Inflammatory macrophage treated with lipopolysaccharide for 4 hours (primary cell): ENCODE data around the gene SCARB1.

Source experiments
- DNase-seq: peaks from one replicate; pipeline ENCODE4 v3.0.0-alpha.2; 2020

Gene SCARB1

DNA sequence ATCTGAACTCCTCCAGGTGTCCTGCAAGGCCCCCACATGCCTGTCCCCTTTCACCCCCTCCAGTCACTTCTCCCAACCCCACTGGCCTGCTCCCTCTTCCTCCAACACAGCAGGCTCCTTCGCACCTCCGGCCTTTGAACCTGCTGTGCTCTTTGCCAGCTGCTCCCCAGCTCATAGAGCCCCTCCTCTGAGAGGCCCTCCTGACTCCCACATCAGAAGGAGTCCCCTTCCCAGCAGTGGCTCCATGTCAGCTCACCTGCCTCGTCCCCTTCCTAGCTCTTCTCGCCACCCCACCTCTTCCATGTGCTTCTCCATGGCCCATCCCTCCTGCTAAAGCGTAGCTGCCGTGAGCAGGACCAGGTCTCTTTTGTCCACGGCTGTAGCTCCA is 22.1 kb downstream of the SCARB1 start:
- no peak for DNase-seq

DNA sequence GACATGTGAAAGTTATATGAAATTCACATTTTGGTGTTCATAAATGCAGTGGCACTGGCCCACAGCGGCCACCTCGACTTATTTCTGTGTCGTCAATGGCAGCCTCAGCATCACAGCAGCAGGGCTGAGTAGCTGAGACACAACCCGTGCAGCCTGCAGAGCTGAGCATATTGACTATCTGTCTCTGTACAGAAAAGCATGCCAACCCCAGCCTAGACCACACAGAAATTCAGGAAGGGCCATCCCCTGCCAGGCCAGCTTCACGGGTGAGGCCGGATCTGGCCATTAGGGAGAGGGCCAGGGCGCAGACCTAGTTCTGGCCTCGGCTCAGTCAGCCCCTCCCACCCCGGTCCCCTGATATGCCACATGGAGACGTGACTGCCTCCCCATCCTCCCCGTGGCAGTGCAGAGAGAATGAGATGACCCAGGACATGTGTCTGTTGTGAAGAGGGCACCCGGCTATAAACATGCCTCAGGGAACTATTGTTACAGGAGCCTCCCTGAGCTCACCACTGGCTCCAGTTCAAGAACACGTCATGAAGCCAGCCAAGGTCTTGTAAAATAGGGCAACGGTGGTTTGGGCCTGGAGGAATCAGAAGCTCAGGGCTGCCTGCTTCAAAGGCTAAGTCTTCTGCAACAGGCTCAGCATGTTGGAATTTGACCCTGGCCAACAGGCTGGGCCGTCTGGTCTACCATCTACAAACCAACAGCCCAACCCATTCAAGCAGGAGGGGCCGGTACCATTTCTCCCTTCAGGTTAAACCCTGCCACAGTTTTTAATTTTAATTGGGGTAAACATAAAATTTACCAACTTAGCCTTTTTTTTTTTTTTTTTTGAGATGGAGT is 25.5 kb downstream of the SCARB1 start:
- no peak for DNase-seq

DNA sequence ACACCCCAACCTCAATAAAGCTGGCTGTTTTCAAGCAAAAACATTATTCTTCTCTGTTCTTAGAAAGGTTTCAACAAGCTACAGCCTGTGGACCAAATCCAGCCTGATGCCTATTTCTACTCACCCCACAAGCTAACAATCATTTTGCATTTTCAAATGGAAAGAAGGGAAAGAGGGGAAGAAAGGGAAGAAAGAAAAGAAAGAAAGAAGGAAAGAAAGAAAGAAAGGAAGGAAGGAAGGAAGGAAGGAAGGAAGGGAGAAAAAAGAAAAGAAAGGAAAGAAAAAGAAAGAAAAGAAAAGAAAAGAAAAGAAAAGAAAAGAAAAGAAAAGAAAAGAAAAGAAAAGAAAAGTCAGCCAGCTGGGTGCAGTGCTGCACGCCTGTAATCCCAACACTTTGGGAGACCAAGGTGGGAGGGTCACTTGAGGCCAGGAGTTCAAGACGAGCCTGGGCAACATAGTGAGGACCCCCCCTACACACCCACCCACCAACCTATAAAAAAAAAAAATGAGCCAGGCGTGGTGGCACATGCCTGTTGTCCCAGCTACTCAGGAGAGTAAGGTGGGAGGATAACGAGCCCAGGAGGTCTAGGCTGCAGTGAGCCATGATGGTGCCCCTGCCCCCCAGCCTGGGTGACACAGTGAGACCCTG is 26.3 kb downstream of the SCARB1 start:
- no peak for DNase-seq

DNA sequence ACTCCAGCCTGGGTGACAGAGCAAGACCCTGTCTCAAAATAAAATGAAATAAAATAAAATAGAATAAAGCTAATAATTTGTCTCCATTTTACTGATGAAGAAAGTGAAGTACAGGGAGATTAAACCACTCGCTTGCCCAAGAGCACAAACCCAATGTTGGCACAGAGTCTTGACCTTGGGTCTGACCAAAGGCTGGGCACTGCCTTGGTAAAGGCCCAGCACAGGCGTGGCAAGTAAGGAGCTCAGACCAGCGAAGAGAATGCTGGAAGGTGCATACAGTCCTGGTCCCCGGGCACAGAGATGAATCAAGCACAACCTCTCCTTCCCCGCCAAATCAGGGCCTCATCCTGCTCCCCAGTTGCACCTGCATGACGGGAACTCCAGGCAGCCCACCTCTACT is 26.9 kb downstream of the SCARB1 start:
- no peak for DNase-seq

DNA sequence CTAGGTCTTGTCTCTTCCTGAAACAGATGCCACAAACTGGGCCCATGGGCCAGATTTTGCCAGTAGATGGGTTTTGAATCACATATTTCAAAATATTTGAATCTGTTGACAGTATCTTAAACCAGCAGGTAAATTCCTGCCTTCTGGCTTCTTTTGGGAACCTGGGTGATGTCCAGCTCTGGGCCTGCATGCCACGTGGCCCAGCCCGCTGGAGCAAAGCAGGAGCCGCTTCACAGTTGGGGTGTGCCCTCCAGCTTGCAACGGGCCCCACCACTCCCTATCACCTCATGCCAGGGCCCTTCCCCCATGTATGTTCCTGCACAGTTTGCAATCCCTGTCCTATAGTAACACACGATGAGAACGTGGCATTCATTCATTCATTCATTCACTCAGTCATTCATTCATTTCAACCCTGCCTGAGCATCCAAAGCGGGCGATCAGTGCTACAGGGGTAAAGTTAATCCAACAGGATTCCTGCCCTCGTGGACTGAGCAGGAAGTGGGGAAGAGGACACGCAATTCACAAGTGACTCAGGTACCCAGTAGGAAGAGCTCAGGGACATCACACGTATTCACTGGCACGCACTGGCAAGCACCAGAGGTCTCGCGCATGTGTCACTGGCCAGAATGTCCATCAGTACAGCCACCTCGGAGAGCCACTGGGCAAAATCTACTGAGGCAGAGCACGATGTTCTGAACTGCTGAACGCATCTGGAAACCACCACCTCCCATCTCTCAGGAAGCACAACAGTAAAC is 27.8 kb downstream of the SCARB1 start:
- DNase-seq, result no peak

DNA sequence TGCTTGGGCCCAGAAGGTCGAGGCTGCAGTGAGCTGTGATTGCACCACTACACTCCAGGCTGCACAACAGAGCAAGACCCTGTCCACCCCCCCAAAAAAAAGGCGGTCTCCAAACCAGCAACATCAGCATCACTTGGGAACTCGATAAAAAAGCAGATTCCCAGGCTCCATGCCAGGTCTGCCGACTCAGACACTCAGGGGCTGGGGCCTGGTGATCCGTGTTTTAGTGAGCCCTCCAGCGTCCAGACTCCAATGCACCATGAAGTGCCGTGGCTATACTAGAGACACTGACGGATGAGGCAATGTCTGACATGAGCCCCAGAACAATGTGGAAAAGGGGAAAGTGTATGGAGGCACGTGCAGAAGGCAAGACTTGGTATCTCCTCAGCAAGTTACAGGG is 28.8 kb downstream of the SCARB1 start:
- no peak for DNase-seq

DNA sequence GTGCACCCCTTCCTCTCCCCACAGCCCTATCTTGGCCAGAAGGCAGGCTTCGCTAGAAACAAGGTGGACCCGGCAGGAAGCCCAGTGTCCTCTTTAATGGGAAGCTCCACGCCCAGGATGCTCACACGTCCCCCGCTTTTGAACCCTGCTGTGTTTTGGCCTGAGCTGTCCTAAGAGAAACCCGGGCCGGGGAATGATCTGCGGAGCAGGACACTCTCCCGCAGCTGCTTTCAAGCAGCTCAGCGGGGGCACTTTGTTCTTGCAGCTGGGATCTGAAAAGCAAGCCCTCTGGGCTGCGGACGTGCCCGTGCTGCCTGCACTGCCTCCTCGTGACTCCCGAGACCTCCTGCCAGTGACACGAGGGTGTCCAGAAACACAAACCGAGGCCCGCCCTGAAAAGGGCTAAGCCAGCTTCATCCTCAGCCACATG is 30.0 kb downstream of the SCARB1 start:
- DNase-seq, result no peak

DNA sequence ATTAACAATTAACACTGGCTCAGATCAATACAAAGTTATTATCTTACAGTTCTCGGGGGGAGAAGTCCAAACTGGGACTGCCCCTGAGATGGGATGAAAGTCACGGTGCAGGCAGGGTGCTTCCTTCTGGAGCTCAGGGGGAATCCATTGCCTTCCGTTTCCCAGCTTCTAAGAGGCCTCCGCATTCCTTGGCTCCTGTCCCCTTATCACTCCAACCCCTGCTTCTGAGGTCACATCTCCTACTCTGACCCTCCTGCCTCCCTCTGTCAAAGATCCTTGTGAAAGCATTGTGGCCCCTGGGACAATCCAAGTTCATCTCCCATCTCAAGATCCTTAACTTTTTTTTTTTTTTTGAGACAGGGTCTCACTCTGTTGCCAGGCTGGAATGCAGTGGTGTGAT is 30.8 kb downstream of the SCARB1 start:
- no peak for DNase-seq

DNA sequence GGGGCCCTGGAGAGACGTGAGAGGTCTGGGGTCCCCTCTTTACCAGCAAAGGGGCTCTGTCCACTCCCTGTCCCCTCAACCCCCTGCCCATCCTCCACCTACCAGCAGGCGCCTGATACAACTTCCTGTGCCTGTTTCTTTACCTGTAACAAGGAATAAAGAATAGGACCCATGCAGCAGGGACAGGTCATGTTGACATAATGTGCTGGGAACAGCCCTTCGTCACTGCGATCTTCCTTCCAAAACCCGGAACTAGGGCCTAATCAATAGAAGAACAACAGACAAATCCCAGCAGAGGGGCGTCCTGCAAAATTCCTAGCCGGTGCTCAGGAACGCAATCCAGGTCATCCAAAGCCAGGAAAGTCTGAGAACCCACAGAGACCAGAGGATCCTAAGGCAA is 32.1 kb downstream of the SCARB1 start:
- DNase-seq, result no peak

DNA sequence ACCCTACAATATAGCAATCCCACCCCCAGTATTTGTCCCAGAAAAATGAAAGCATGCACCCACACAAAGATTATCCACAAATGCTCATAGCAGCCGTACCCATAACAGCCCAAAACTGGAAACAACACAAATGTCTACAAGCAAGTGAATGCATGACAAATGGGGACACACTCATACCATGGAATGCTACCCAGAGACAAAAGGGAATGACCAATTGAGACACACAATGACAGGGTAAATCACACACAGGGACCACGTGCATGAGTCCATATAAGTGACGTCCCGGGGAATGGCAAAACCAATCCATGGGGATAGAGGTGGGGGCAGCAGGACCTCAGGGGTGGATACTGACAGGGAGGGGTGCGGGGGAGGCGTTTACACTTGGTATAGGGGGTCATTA is 33.4 kb downstream of the SCARB1 start:
- no peak for DNase-seq

DNA sequence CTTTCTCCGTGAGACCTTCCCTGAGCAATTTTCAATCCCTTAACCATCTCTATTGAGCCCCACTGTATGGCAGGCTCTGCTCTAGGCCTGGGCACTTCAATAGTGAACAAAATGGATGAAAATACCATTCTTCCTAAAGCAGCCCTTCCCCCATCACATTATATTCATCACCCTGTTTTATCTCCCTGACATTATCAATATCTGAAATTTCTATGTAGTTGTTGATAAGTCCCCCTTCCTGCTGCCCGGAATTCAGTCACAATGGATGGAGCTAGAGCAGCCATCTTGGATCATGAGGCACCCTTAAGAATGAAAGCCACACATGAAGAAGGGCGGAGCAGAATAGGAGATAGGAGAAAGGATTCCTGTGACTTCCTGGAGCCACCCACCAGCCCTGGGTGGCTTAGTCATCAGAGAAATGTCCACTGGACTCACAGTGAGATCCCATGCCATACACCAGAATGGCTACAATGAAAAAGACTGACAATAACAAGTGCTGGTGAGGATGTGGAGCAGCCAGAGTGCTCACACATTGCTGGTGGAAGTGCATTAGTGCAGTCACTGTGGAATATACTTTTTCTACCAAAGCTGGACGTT is 33.9 kb downstream of the SCARB1 start:
- DNase-seq, result peak; percentile 35

DNA sequence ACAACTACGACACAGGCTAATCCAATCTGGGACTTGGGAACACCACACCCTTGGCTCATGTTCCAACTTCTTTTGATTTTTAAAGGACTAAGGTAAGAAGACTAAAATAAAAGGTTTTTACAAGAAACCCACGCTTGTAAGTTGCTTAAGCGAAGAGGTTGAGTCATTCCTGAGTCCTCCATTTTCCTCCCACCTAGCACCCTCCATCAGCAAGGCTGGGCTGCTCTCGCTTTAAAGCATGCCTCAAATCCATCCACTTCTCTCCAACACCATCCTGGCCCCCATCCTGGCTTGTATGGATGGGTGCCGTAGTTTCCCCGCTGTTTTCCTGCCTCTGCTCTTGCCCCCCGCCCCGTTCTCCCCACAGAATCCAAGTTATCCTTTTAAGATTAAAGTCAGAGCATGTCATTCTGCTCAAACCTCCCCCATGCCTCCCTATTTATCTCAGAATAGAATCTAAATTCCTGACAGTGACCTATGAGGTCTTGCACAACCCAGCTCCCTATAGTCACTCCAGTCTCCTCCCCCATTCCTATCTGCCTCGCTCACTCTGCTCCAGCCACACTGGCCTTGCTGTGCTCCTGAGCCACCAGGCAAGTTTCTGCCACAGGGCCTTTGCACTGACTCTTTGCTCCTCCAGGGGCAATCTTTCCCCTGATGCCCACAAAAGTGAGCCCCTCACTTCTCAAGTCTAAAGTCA is 34.5 kb downstream of the SCARB1 start:
- peak; percentile 19 for DNase-seq

DNA sequence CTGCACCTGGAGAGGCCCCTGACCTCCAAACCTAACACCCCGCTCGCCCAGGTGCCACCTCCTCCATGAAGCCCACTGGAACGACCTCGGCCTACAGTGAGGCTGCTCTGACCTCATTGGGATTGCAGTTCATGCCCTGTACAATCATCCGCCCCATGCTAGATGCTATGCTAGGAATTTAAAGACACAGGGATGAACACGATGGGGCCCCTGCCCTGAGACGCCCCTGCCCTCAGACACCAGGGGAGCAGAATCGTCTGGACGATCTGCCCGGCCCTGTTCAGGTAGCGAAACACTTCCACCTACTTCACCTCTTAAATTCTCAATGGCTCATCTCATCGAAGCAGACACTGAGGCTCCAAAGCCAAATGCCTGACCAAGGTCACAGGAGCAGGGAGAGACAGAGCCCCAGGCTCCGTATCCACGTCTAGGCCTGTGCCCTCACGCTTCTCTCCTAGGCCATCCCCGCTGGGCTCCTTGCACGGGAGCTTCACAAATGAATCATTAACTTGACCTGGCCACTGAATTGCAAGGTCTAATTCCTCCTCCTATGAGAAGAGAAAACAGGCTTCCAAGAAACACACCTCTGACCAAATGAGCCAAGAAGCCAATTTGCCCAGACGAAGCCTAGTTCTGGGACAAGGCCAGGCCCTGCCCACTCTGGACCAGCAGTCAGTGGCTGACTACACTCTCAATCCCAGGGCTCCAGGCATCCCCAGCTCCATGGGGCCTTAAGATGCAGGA is 35.2 kb downstream of the SCARB1 start:
- DNase-seq, result no peak

DNA sequence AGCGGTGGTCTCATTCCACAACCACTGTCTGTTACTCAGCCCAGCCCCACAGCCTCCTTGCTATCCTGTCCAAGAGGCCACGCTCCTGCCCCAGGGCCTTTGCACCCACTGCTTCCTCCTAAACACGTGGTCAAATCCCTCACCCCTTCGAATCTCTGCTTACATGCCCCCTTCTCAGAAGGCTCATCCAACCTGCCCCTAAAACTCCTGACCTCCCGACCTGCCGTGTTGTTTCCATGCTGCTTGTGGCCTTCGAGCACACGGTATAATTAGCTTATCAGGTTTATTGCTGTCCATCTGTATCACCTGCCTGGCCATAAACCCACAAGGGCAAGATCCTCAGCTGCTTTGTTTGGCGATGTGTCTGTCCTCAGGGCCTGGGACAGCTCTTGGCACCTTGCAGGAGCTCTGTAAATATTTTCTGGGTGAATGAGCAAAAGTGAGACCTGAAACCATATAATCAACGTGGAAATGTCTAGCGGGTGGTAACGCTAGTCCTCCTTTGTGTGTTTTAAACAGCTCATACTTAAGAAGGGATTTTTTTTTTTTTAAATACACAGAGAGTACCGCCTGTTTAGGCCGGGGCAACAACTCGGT is 36.0 kb downstream of the SCARB1 start:
- no peak for DNase-seq

DNA sequence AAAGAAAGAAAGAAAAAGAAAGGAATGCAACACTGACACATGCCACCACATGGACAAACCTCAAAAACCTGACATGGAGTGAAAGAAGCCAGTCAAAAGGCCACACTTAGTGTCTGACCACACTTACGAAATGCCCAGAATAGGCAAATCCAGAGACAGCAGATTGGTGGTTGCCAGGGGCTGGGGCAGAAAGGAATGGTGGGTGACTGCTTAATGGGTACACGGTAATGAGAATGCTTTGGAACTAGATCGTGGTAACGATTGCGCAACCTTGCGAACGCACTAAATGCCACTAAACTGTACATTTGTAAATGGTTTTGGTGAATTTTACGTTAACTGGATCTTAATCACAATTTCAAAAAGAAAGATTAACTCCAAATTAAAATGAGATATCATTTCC is 39.5 kb downstream of the SCARB1 start:
- DNase-seq, result no peak

DNA sequence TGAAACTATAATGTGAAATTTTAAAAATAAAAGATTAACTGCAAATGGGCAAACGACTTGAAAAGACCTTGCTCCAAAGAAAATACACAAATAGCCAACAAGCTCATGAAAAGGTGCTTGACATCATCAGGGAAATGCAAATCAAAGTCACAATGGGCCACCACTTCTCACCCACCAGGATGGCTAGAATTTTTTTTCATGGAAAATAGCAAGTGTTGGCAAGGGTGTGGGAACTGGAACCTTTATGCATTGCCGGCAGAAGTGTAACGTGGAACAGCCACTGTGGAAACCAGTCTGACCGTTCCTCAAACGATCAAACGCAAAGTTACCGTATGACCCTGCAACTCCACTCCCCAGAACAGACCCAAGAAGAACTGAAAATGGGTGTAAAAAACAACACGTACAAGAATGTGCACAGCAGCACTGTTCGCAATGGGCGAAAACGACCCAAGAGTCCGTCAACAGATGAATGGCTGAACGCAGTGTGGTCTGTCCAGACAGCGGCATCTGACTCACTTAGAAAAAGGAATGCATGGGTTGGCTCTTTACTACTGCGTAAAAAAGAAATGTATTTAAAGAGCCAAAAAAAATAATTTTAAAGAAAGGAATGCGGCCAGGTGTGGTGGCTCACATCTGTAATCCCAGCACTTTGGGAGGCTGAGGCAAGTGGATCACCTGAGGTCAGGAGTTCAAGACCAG is 40.2 kb downstream of the SCARB1 start:
- DNase-seq, result no peak

DNA sequence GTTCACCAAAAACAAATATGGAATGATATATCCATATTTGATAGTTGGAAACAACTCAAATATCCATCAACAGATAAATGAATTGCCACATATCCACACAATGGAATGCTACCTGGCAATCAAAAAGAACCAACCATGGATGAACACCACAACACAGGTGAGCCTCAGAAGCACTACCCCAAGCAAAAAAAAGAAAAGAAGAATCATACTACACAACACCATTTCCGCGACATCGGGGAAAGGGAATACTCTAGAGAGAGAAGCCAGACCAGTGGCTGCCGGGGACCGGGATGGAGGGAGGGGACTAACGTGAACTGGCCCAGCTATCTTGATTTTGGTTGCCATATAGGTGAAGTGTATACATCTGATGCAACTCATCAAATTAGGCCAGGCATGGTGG is 41.4 kb downstream of the SCARB1 start:
- no peak for DNase-seq

DNA sequence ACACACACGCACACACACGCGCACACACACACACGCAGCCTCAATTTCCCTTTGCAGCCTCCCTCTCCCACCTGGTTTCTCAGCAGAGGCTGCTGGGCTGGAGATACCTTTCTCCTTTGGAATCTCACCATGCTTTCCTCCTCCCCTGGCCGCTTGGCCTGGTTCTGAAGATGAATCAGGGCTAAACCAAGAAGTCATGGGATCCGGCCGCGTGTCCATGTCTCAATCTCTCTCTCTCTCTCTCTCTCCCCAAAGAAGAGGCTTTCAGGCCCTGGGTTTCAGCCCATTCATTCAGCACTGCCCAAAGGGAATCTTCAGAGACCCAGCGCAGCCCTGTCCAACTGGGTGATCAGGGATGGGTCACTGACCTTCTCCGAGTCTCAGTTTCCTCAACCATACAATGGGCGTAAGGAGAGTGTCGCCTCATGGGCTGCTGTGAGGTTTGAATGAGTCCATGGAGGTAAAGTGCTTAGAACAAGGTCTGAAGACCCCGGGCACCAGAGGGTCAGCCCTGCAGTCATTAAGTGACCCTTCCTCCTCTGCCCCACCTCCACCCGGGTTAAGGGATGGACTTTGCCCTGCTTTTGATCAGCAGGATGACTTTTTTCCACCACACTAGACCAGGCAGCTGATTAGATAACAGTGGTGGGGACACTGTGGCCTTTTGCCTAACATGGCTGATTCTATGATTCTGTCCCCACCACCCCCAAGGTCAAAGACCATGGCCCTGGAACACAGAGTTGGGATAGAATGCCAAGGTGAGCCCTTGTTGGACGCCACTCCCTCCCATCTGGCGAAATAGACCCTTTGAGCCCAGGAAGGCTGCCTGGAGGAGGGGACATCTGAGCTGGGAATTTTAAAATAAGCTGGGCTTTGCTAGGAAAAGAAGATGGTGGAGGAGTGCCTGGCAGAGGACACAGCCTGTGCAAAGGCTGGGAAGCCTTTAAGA is 42.1 kb downstream of the SCARB1 start:
- DNase-seq, result no peak

DNA sequence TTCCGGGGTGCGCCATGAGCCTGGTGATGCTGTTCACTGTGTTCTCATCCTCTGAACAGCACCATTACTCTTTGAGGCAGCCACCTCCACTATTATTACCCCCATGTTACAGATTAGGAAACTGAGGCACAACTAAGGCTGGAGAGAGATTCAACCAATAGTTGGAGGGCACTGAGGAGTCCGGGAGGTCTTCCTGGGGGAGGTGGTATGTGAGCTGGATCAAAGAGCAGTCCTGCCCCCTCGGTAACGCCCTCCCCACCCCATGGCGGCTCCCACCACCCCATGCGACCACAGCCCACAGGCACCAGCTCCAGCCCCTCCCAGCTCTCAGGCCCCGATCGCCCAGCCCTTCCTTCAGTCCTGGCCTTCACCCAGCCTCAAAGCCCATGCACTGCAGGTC is 43.5 kb downstream of the SCARB1 start:
- no peak for DNase-seq

DNA sequence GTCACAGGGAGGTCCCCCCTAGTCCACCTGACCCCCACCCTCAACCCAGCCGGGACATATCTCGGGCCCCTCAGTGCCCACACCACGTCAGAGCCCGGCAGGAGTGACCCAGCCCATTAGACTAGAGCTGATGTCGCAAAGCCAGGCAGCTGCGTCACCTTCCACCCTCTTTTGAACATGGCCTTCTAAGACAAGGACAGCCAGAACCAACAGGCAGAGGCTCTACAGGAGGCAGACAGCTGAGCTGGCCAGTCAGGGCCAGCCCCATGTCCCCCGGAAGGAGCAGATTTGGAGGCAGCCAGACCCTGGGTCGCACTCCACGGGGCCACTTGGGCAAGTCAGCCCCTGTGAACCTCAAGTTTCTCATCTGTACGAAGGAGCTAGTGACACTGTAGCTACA is 44.1 kb downstream of the SCARB1 start:
- DNase-seq, result no peak
